Heart right ventricle (tissue), 16 donors: ENCODE results near the gene TSTD2. TPM values are rescaled to one million over a fixed set of nuclear protein-coding genes. Genes with fewer than 3 reads are reported as not detected.
A peak's percentile ranks its signal among the peaks of the same experiment; 100 is the strongest.

Experiments
- ATAC-seq, 8 donors: fragments of 200-7000 bp; cut with Tn5 transposase; one replicate each; pipeline ENCODE4 v1.9.1; 2020; ENCODE audit warnings: mild to moderate bottlenecking in 8 of 8, moderate library complexity in 8 of 8, moderate number of reproducible peaks in 1 of 8
- DNase-seq, 2 donors: peaks; one replicate each; pipeline ENCODE4 v3.0.0-alpha.2; 2020
- H3K27ac ChIP-seq, 10 donors: fragments of 200-600 bp; sonication (generic) in 2 of 10; one replicate each; pipeline versions ENCODE4 v1.5.0 to v1.8.0; 2020 to 2022; ENCODE audit warnings: mild to moderate bottlenecking in 3 of 10
- H3K27me3 ChIP-seq, 7 donors: fragments of 200-600 bp; one replicate each; pipeline ENCODE4 v1.8.0; 2021 to 2022; ENCODE audit warnings: mild to moderate bottlenecking in 2 of 7
- H3K36me3 ChIP-seq, 9 donors: fragments of 200-600 bp; sonication (generic) in 1 of 9; one replicate each; pipeline versions ENCODE4 v1.5.0 to v1.8.0; 2020 to 2022; ENCODE audit warnings: mild to moderate bottlenecking in 2 of 9
- H3K4me1 ChIP-seq, 9 donors: fragments of 200-600 bp; sonication (generic) in 1 of 9; one replicate each; pipeline versions ENCODE4 v1.5.0 to v1.8.0; 2020 to 2022; ENCODE audit warnings: mild to moderate bottlenecking in 4 of 9
- H3K4me3 ChIP-seq, 10 donors: fragments of 200-600 bp; sonication (generic) in 2 of 10; one replicate each; pipeline versions ENCODE4 v1.5.0 to v1.8.0; 2020 to 2022; ENCODE audit warnings: mild to moderate bottlenecking in 7 of 10, moderate library complexity in 2 of 10
- H3K9me3 ChIP-seq, 11 donors: fragments of 200-600 bp in 10 of 11; sonication (generic) in 2 of 11; one replicate each; pipeline versions ENCODE4 v1.5.0 to v1.8.0; 2013 to 2022; ENCODE audit warnings: mild to moderate bottlenecking in 2 of 11, control low read depth in 1 of 11, moderate library complexity in 1 of 11
- WGBS, 2 donors: extraction: QIAGEN DNeasy Blood & Tissue Kit; methylation state at CpG; one replicate each; pipeline ENCODE4 v1.1.7; 2013; ENCODE audit warnings: inconsistent platforms in 1 of 2; 5-methylcytosine and 5-hydroxymethylcytosine counted together
- intact Hi-C, 10 donors: fragments of 100-400 bp; cut with DNase I; formaldehyde crosslinking; loops; one replicate each; pipeline versions ENCODE4 v1.11.1 to v1.14.2; 2022
- polyA plus RNA-seq, 2 donors: library from polyadenylated mRNA; stranded (reverse); fragments of 200-250 nt; gene quantifications; one replicate each; pipeline ENCODE4 v1.2.3, GENCODE V29; 2013
- total RNA-seq, 10 donors: library from RNA; stranded (reverse); fragmentation: NEBNext Ultra II Directional in 3 of 10; extraction: Animal tissue kit (Norgen Biotek cat#: 25700) in 3 of 10; gene quantifications; one replicate each; pipeline versions ENCODE4 v1.2.1 to v1.2.4, GENCODE V29; 2021 to 2023
- TF ChIP-seq, protein P1 (sequence below), 9 donors: fragments of 200-600 bp; sonication (generic) in 2 of 9; IDR thresholded peaks; one replicate each; pipeline versions ENCODE4 v1.5.0 to v1.8.0; 2021 to 2022; ENCODE audit warnings: antibody characterized with exemption in 9 of 9, mild to moderate bottlenecking in 5 of 9, moderate library complexity in 1 of 9
- donor health status: Arrhythmogenic right ventricular cardiomyopathy.
- donor health status: ischemic (EF 13 %, LVEDD 7.1; RV severe dilation, severe dysfunction).
- donor health status: healthy with polysubstance abuse.
- donor health status: DM: no; HTN: yes; CAD: no.
- donor health status: DM: no; HTN: no; CAD: no.
- donor health status: ischemic (EF 25% LVEDD 6.9; RV normal size, moderate dysfunction).
- donor health status: ischemic (EF 25% LVEDD 5.7; RV mildly dilated, moderate dysfunction).
- donor health status: healthy.
- donor health status: DM: yes; HTN: yes; CAD: no.
- donor health status: Ischemic cardiomyopathy.
- donor health status: ischemic (EF 35%, LVEDD 5.7; RV mildly dilated, moderate dysfunction).
- donor health status: nonischemic (EF 11% LVEDD 7.7; RV severe dilation, severe dysfunction).
- donor health status: DM: yes; HTN: yes; CAD: no.
- donor health status: PGD.
- donor health status: ischemic (EF 29% LVEDD 5.4; RV normal size, mild dysfunction).
- donor health status: nonischemic (EF 23%, LVEDD 6.1; RV moderate dilation, normal function).

Gene TSTD2
- total and polyA plus RNA-seq, 12 donors = 8.5 to 29.4 (median 22.8) TPM

DNA sequence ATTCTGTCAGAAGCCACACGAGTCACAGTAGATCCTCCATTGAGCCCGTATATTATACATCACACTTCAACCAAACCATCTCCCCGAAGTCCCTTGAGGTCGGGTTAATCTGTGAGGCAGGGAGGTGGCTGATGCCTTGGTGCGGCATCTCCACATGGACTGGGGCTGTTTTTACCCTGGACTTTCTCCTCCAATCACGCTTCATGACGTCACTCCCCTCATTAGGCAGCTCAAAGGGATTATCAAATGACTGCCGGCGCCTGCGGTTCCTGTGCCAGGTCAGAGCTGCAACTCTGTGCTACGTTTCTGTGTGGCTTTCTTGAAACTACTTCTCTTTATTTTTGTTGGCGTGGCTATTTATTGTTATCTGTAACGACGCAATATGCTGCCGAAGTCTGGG lies 78.0 kb downstream of the TSTD2 start:
- Histone ChIP-seq H3K4me1 (peaks cover 20 to 63% (median 48%) of the 10 kb centered on the region in 9 donors), H3K4me3 (peak overlapping the region in 1 of 10 donors; percentile 5), H3K36me3 (peaks cover 0 to 12% (median 0%) of the 10 kb centered on the region in 9 donors), H3K27ac (peak overlapping the region in 9 of 10 donors; percentile 65 to 90 (median 82)), H3K27me3 (no peaks in the 10 kb centered on the region), H3K9me3 (no peaks in the 10 kb centered on the region)
- DNase-seq (peak; percentile 74 to 75), ATAC-seq (peak; percentile 39 to 75 (median 60))
- intact Hi-C loops = loop anchor here in 2 of 10 donors (5.0 kb wide), 2 partner anchors 42 to 53 kb away; partner anchors contain the start of gene TMOD1 (in 1 of the 2)
- 20 to 31% methylated on average over 15 of the region's 15 CpGs for WGBS, 2 donors
- TF ChIP-seq, protein P1, sequence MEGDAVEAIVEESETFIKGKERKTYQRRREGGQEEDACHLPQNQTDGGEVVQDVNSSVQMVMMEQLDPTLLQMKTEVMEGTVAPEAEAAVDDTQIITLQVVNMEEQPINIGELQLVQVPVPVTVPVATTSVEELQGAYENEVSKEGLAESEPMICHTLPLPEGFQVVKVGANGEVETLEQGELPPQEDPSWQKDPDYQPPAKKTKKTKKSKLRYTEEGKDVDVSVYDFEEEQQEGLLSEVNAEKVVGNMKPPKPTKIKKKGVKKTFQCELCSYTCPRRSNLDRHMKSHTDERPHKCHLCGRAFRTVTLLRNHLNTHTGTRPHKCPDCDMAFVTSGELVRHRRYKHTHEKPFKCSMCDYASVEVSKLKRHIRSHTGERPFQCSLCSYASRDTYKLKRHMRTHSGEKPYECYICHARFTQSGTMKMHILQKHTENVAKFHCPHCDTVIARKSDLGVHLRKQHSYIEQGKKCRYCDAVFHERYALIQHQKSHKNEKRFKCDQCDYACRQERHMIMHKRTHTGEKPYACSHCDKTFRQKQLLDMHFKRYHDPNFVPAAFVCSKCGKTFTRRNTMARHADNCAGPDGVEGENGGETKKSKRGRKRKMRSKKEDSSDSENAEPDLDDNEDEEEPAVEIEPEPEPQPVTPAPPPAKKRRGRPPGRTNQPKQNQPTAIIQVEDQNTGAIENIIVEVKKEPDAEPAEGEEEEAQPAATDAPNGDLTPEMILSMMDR (IDR thresholded peaks at IDR 0.05) = no peak

DNA sequence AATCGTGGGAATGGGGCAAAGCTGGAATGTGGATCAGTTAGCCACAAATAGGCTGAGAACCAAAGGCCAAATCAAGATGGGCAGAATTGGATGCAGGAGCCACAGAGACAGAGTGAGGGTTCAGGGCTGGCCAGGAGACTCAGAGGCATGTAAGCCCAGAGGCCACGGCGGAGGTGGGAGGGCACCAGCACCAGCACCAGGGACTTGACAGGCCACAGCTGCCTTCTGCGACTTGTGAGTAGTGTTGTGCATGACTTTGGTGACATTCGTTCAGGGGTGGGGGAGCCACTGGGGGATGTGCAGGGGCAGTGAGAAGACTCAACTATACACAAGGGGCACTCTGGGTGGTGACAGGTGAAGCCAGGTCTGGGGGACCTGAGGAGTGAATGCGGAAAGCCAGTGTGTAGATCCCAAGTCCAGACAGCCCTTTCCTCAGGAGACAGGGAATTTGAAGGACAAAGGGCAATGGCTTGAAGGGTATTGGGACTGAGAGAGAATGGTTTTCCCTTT lies 78.5 kb downstream of the TSTD2 start:
- H3K4me3 ChIP-seq = no peak overlapping the region
- TF ChIP-seq, protein P1 (IDR thresholded peaks at IDR 0.05) = no peak
- no peaks in the 10 kb centered on the region for H3K9me3 ChIP-seq
- no peak for ATAC-seq
- intact Hi-C loops = loop anchor here in 2 of 10 donors (5.0 kb wide), 2 partner anchors 43 to 52 kb away; partner anchors contain the start of gene TMOD1 (in 1 of the 2)
- DNase-seq = no peak
- peak overlapping the region in 9 of 10 donors; percentile 44 to 90 (median 82) for H3K27ac ChIP-seq
- H3K4me1 ChIP-seq = peaks cover 20 to 63% (median 48%) of the 10 kb centered on the region in 9 donors
- no peaks in the 10 kb centered on the region for H3K27me3 ChIP-seq
- H3K36me3 ChIP-seq = peaks cover 0 to 18% (median 0%) of the 10 kb centered on the region in 9 donors
- WGBS, 2 donors = 77 to 79% methylated on average over 6 of the region's 6 CpGs

DNA sequence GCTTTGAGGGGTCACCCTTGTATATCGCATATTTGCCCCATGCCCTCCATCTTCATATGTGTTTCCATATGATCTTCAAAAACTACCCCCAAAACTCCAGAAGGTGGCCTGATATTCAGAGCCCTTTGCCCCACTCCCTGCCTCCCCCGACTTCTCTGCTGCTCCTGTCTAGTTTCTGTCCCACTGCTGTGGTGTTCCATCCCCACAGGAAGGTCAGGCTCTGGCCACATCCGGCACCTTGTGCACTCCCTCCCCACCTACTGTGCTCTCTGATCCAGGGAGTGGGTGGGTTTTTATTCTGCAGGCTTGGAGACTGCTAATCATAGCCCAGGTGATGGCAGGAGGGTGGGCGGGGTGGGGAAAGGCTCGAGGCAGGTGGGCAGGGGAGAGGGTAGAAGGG lies 79.3 kb downstream of the TSTD2 start:
- H3K9me3 ChIP-seq = no peaks in the 10 kb centered on the region
- no peak overlapping the region for H3K4me3 ChIP-seq
- intact Hi-C loops = no loop called here
- H3K4me1 ChIP-seq = peaks cover 20 to 57% (median 43%) of the 10 kb centered on the region in 9 donors
- H3K27me3 ChIP-seq = no peaks in the 10 kb centered on the region
- peaks cover 0 to 26% (median 0%) of the 10 kb centered on the region in 9 donors for H3K36me3 ChIP-seq
- 73 to 86% methylated on average over 5 of the region's 5 CpGs for WGBS, 2 donors
- DNase-seq (no peak), ATAC-seq (no peak)
- TF ChIP-seq, protein P1 (IDR thresholded peaks at IDR 0.05) = no peak
- H3K27ac ChIP-seq = peak overlapping the region in 1 of 10 donors; percentile 10

DNA sequence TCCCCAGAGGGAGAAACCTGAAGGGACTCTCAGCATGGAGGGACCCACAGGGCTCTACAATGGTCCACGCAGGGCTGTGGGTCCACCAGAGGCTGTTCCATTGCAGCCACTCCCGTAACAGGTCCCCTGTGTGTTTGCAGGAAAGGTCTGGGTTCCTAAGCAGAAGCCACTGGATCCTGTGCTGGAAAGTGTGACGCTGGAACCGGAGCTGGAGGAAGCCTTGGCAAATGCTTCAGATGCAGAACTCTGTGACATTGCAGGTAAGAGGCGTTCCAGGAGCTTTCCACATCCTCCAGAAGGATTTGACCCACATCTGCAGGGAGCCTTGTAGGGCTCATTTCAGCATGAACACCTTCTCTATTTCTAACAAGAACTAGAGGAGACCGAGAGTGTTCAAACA lies 80.0 kb downstream of the TSTD2 start:
- TF ChIP-seq, protein P1 (IDR thresholded peaks at IDR 0.05) = no peak
- intact Hi-C loops = no loop called here
- Histone ChIP-seq H3K9me3 (no peaks in the 10 kb centered on the region), H3K27ac (no peak overlapping the region), H3K36me3 (peaks cover 0 to 33% (median 0%) of the 10 kb centered on the region in 9 donors), H3K4me1 (peaks cover 18 to 50% (median 36%) of the 10 kb centered on the region in 9 donors), H3K4me3 (no peak overlapping the region), H3K27me3 (no peaks in the 10 kb centered on the region)
- WGBS, 2 donors = 73 to 80% methylated on average over 6 of the region's 6 CpGs
- ATAC-seq = no peak
- DNase-seq = no peak
